H1 (cell line): ENCODE results near the gene MAPKAPK2. TPM values are rescaled to one million over a fixed set of nuclear protein-coding genes. Genes with fewer than 3 reads are reported as not detected.

Experiments used
- CTCF ChIA-PET: fragments of 300-600 bp; sonication (Branson Sonifier 250); formaldehyde crosslinking; loops from one replicate; lab custom pipeline; 2021; ENCODE audit not compliant: partially characterized antibody; lab: Charles Lee
- POLR2A ChIA-PET: fragments of 300-600 bp; sonication (Branson Sonifier 250); formaldehyde crosslinking; loops from one replicate; lab custom pipeline; 2021; ENCODE audit warnings: inconsistent platforms; ENCODE audit not compliant: partially characterized antibody; lab: Charles Lee
- DNase-seq, 2 experiments: peaks; one replicate each; pipeline versions ENCODE4 v3.0.0 to v3.0.0-alpha.2; 2010 to 2022; ENCODE audit warnings: low spot score in 2 of 2, low read depth in 1 of 2, mixed read lengths in 1 of 2
- FAIRE-seq: peaks from 2 replicates; lab custom pipeline; 2011; peaks lifted over from hg19 to GRCh38; lab: Jason Lieb, UNC
- H2AFZ ChIP-seq: 2 replicates; pipeline ENCODE4 v1.8.1; 2012; ENCODE audit warnings: low read length, inconsistent platforms
- H2AK5ac ChIP-seq: 2 replicates; pipeline ENCODE4 v1.6.1; 2013; ENCODE audit warnings: low read depth, low read length
- H2BK120ac ChIP-seq: replicated peaks from 2 replicates; pipeline ENCODE3; 2013; ENCODE audit warnings: low read depth, low read length, inconsistent platforms
- H2BK12ac ChIP-seq: 2 replicates; pipeline ENCODE4 v1.6.1; 2013; ENCODE audit warnings: low read depth, low read length
- H2BK15ac ChIP-seq: 2 replicates; pipeline ENCODE4 v1.6.1; 2013; ENCODE audit warnings: low read length
- H2BK20ac ChIP-seq: 2 replicates; pipeline ENCODE4 v1.6.1; 2013; ENCODE audit warnings: low read length
- H2BK5ac ChIP-seq: 2 replicates; pipeline ENCODE4 v1.6.1; 2013; ENCODE audit warnings: low read depth, low read length
- H3K14ac ChIP-seq: 2 replicates; pipeline ENCODE4 v1.6.1; 2013; ENCODE audit warnings: inconsistent platforms; ENCODE audit not compliant: insufficient read length
- H3K18ac ChIP-seq: 2 replicates; pipeline ENCODE4 v1.6.1; 2013; ENCODE audit warnings: low read length; ENCODE audit errors: extremely low read depth
- H3K23ac ChIP-seq: 2 replicates; pipeline ENCODE4 v1.6.1; 2013; ENCODE audit warnings: inconsistent platforms; ENCODE audit not compliant: insufficient read length
- H3K23me2 ChIP-seq: 2 replicates; pipeline ENCODE4 v1.6.1; 2013; ENCODE audit warnings: low read depth, low read length
- H3K27ac ChIP-seq: 2 replicates; pipeline ENCODE4 v1.6.1; 2011; ENCODE audit warnings: low read depth, low read length, inconsistent platforms
- H3K27me3 ChIP-seq, 4 experiments: replicated peaks in 1 of 4; 1 replicate in 1 of 4; 2 replicates in 3 of 4; pipeline versions ENCODE4 v1.6.1 to v1.8.1; 2011 to 2013; ENCODE audit warnings: low read length in 3 of 4, mild to moderate bottlenecking in 3 of 4, inconsistent platforms in 2 of 4, mixed read lengths in 2 of 4, moderate library complexity in 1 of 4; ENCODE audit not compliant: control insufficient read depth in 3 of 4, insufficient read depth in 3 of 4; ENCODE audit errors: extremely low read depth in 1 of 4
- H3K36me3 ChIP-seq, 4 experiments: 2 replicates each; pipeline versions ENCODE4 v1.6.1 to v1.8.1; 2011 to 2013; ENCODE audit warnings: mild to moderate bottlenecking in 4 of 4, low read length in 3 of 4, moderate library complexity in 2 of 4, control low read depth in 1 of 4, inconsistent platforms in 1 of 4; ENCODE audit not compliant: insufficient read depth in 4 of 4, control insufficient read depth in 2 of 4
- H3K4ac ChIP-seq: replicated peaks from 2 replicates; pipeline ENCODE3; 2013; ENCODE audit warnings: low read length, low read depth, mixed read lengths, inconsistent platforms; ENCODE audit not compliant: insufficient read length
- H3K4me1 ChIP-seq, 4 experiments: replicated peaks in 1 of 4; 1 replicate in 1 of 4; 2 replicates in 3 of 4; pipeline versions ENCODE4 v1.6.1 to v1.8.1; 2011 to 2013; ENCODE audit warnings: low read length in 3 of 4, inconsistent platforms in 2 of 4, mixed read lengths in 1 of 4; ENCODE audit not compliant: insufficient read depth in 4 of 4, control insufficient read depth in 3 of 4
- H3K4me2 ChIP-seq, 2 experiments: 2 replicates each; pipeline versions ENCODE4 v1.6.1 to v1.8.1; 2011 to 2013; ENCODE audit warnings: low read depth in 2 of 2, low read length in 2 of 2, control low read depth in 1 of 2, inconsistent platforms in 1 of 2, mild to moderate bottlenecking in 1 of 2; ENCODE audit not compliant: insufficient read depth in 1 of 2
- H3K4me3 ChIP-seq, 4 experiments: fragments of 200-600, 300-600 bp in 1 of 4; sonication (generic), shearing (Covaris generic), sonication (Bioruptor Twin) in 1 of 4; 2 replicates each; pipeline versions ENCODE4 v1.5.1 to v1.8.1; 2011 to 2016; ENCODE audit warnings: low read length in 4 of 4, low read depth in 3 of 4, control low read depth in 2 of 4, inconsistent platforms in 2 of 4, mild to moderate bottlenecking in 2 of 4, mixed read lengths in 1 of 4, moderate library complexity in 1 of 4; ENCODE audit not compliant: insufficient read depth in 2 of 4; ENCODE audit errors: extremely low read depth in 1 of 4
- H3K56ac ChIP-seq: replicated peaks from 2 replicates; pipeline ENCODE3; 2013; ENCODE audit warnings: low read depth, mild to moderate bottlenecking, mixed read lengths, low read length, inconsistent platforms; ENCODE audit not compliant: insufficient read length
- H3K79me1 ChIP-seq: 2 replicates; pipeline ENCODE4 v1.6.1; 2013; ENCODE audit warnings: low read depth, low read length, control low read depth
- H3K79me2 ChIP-seq, 2 experiments: 2 replicates each; pipeline versions ENCODE4 v1.6.1 to v1.8.1; 2012 to 2013; ENCODE audit warnings: low read length in 2 of 2, mild to moderate bottlenecking in 2 of 2, inconsistent platforms in 1 of 2; ENCODE audit not compliant: insufficient read depth in 2 of 2, control insufficient read depth in 1 of 2
- H3K9ac ChIP-seq, 4 experiments: replicated peaks in 1 of 4; 1 replicate in 1 of 4; 2 replicates in 3 of 4; pipeline versions ENCODE4 v1.6.1 to v1.8.1; 2011 to 2013; ENCODE audit warnings: low read depth in 3 of 4, low read length in 3 of 4, control low read depth in 2 of 4, mild to moderate bottlenecking in 2 of 4, moderate library complexity in 2 of 4, inconsistent platforms in 1 of 4; ENCODE audit errors: extremely low read depth in 1 of 4
- H3K9me3 ChIP-seq, 2 experiments: 2 replicates each; pipeline versions ENCODE4 v1.6.1 to v1.8.1; 2012 to 2013; ENCODE audit warnings: mild to moderate bottlenecking in 2 of 2, moderate library complexity in 2 of 2, control low read depth in 1 of 2, inconsistent platforms in 1 of 2, low read depth in 1 of 2, low read length in 1 of 2, mixed read lengths in 1 of 2; ENCODE audit not compliant: insufficient read depth in 2 of 2
- H4K20me1 ChIP-seq, 2 experiments: replicated peaks in 1 of 2; 2 replicates each; pipeline versions ENCODE3 to v1.8.1; 2011 to 2013; ENCODE audit warnings: inconsistent platforms in 2 of 2, low read length in 2 of 2, mild to moderate bottlenecking in 1 of 2; ENCODE audit not compliant: insufficient read depth in 2 of 2, control insufficient read depth in 1 of 2
- H4K5ac ChIP-seq: 2 replicates; pipeline ENCODE4 v1.6.1; 2013; ENCODE audit warnings: low read length, low read depth, mixed read lengths, inconsistent platforms; ENCODE audit not compliant: insufficient read length
- H4K8ac ChIP-seq: 2 replicates; pipeline ENCODE4 v1.8.0; 2013; ENCODE audit warnings: mild to moderate bottlenecking, moderate library complexity, low read length, inconsistent platforms; ENCODE audit not compliant: insufficient read depth; ENCODE audit errors: extremely low read depth
- H4K91ac ChIP-seq: replicated peaks from 2 replicates; pipeline ENCODE3; 2013; ENCODE audit warnings: low read length, mixed read lengths, inconsistent platforms; ENCODE audit not compliant: insufficient read length
- CBX5 ChIP-seq: fragments of 300-800, 300-1000 bp; sonication (generic); IDR thresholded peaks from 2 replicates; pipeline ENCODE4 v1.7.1; 2016; ENCODE audit warnings: antibody characterized with exemption, low read length, low read depth
- CTCF ChIP-seq, 3 experiments: IDR thresholded peaks; 1 replicate in 2 of 3; 2 replicates in 1 of 3; pipeline versions ENCODE4 v1.5.1 to v1.6.1; 2011; ENCODE audit warnings: low read length in 3 of 3, mild to moderate bottlenecking in 3 of 3, inconsistent platforms in 2 of 3, low read depth in 1 of 3, moderate library complexity in 1 of 3; ENCODE audit not compliant: insufficient read depth in 1 of 3; ENCODE audit errors: control extremely low read depth in 1 of 3
- NRF1 ChIP-seq: IDR thresholded peaks from 2 replicates; pipeline ENCODE4 v1.6.1; 2011; ENCODE audit warnings: mild to moderate bottlenecking, low read depth, low read length, improper control_type of control experiment
- POLR2AphosphoS5 ChIP-seq: IDR thresholded peaks from 2 replicates; pipeline ENCODE4 v1.6.1; 2011; ENCODE audit warnings: low read depth, low read length
- SUZ12 ChIP-seq: fragments of 200-600 bp; sonication (generic); IDR thresholded peaks from 2 replicates; pipeline ENCODE4 v1.6.1; 2012; ENCODE audit warnings: mild to moderate bottlenecking, inconsistent platforms, low read length, moderate library complexity, mixed read lengths
- WGBS, 2 experiments: shearing (Covaris generic) in 1 of 2; methylation state at CpG; one replicate each; pipeline versions ENCODE4 v1.1.6 to v1.1.7; 2013 to 2015; ENCODE audit warnings: low lambda C conversion rate in 2 of 2, mixed read lengths in 2 of 2, inconsistent platforms in 1 of 2, low coverage in 1 of 2, missing lambda C conversion rate in 1 of 2; ENCODE audit not compliant: insufficient replicate concordance in 2 of 2, insufficient coverage in 1 of 2, insufficient read length in 1 of 2; ENCODE audit errors: extremely low coverage in 1 of 2, missing lambda C conversion rate in 1 of 2; 5-methylcytosine and 5-hydroxymethylcytosine counted together
- polyA plus RNA-seq, 7 experiments: library from polyadenylated mRNA; depleted of rRNA in 3 of 7; stranded (reverse) in 5 of 7; unstranded in 2 of 7; fragments of >200 nt in 5 of 7; fragments of 200-250 nt in 2 of 7; gene quantifications; 1 replicate in 5 of 7; 2 replicates in 1 of 7; 4 replicates in 1 of 7; pipeline versions ENCODE4 v1.2.1 to v1.2.3, GENCODE V29; 2011 to 2013; ENCODE audit warnings: missing spikeins in 2 of 7, mixed read lengths in 2 of 7
- total RNA-seq: library from RNA; stranded (reverse); fragmentation: NEBNext Ultra II Directional; extraction: Animal tissue kit (Norgen Biotek cat#: 25700); gene quantifications from 2 replicates; pipeline ENCODE4 v1.2.1, GENCODE V29; 2021

MAPKAPK2 gene
- total and polyA plus RNA-seq, 2 of the 8 experiments (the other 6 are each of a cell fraction or from before 2014, with no cell fraction given) = 27.5 to 44.9 TPM

GRCh38 chr1:206736878-206737728 lies 52.4 kb downstream of the MAPKAPK2 start:
- Histone ChIP-seq H2BK20ac (no peak overlapping the region), H2BK5ac (no peak overlapping the region), H3K27ac (no peak overlapping the region), H2AFZ (no peak overlapping the region), H3K4me3 (no peak overlapping the region), H3K4ac (no peak overlapping the region), H2BK120ac (no peak overlapping the region), H3K9me3 (no peaks in the 10 kb centered on the region), H3K79me1 (no peaks in the 10 kb centered on the region), H3K23ac (no peak overlapping the region), H4K5ac (no peak overlapping the region), H3K4me1 (peaks cover 0 to 3% (median 0%) of the 10 kb centered on the region in 4 experiments; a peak in 2 of 7 replicates), H3K4me2 (no peak overlapping the region), H3K9ac (no peak overlapping the region), H2BK12ac (no peak overlapping the region), H3K23me2 (no peaks in the 10 kb centered on the region), H2AK5ac (no peak overlapping the region), H4K8ac (no peak overlapping the region), H4K20me1 (peaks cover 2 to 5% of the 10 kb centered on the region in 2 experiments), H3K79me2 (no peaks in the 10 kb centered on the region), H3K14ac (no peak overlapping the region), H3K18ac (no peak overlapping the region), H4K91ac (no peak overlapping the region), H3K36me3 (peaks cover 0 to 6% (median 0%) of the 10 kb centered on the region in 4 experiments; a peak in 1 of 8 replicates), H3K27me3 (no peaks in the 10 kb centered on the region), H3K56ac (no peak overlapping the region), H2BK15ac (no peak overlapping the region)
- CTCF ChIA-PET = interaction anchor here (0.7 to 8.0 kb wide), 32 partner anchors 8 to 245 kb away, joined by 3 to 81 read pairs (median 6); partner anchors contain the start of genes IL19 and IL24
- WGBS, 2 experiments = 90% methylated on average over 14 of the region's 14 CpGs; no CpG with 5 or more reads in 1 of the 2 experiments
- DNase-seq (no peak), FAIRE-seq (no peak)
- TF ChIP-seq NRF1 = no peak
- TF ChIP-seq CBX5 = no peak
- no peak for TF ChIP-seq SUZ12
- TF ChIP-seq POLR2AphosphoS5 = no peak
- TF ChIP-seq CTCF (IDR thresholded peaks at IDR 0.05; ENCODE audit: control extremely low read depth in 1 of 3, insufficient read depth in 1 of 3, low read depth in 1 of 3, low read length in 3 of 3) = no peak
- POLR2A ChIA-PET = no interaction called here
